Measurements from ENCODE around the gene HSD3B1.
"Not testable (repeated sequence)": the region's sequence is repeated elsewhere in the genome, so short reads cannot be mapped to it uniquely, and the experiment has no call there.

The HSD3B1 gene

DNA sequence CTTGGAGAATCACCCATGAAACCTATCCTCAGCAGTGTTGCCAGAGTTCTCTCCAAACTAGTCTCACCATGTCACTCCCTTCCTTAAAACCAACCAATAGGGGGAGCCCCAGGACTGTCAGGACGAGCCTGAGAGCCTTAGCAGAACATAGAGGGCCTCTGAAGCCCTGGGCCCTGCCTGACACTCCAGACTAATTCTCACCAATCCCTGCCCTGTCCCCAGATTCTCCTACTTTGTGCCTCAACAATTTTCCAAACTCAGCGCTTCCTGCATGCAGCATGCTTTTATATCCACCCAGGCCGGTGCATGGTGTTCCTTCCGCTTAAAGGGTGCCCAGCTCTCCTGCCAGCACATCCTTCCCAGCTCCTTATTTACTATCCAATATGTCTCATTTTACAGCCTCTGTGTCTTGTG, 42.7 kb downstream of the HSD3B1 start:
- no peak overlapping the region for H3K4me2 ChIP-seq (ENCODE audit: low read length)
- H3K79me2 ChIP-seq (ENCODE audit: insufficient read depth, low read length) = no peaks in the 10 kb centered on the region
- H2AFZ ChIP-seq (ENCODE audit: low read length) = no peak overlapping the region
- no peaks in the 10 kb centered on the region for H3K9me2 ChIP-seq (ENCODE audit: low read depth, low read length)
- no peaks in the 10 kb centered on the region for H3K4me1 ChIP-seq (ENCODE audit: insufficient read depth, low read length, severe bottlenecking)
- H3K4me3 ChIP-seq (ENCODE audit: low read depth, low read length, poor library complexity, severe bottlenecking) = no peak overlapping the region
- H3K9ac ChIP-seq (ENCODE audit: low read length) = no peak overlapping the region
- no peaks in the 10 kb centered on the region for H3K36me3 ChIP-seq (ENCODE audit: insufficient read depth, low read length)
- H3K27me3 ChIP-seq (ENCODE audit: insufficient read depth, low read length) = no peaks in the 10 kb centered on the region
- H3F3A ChIP-seq (ENCODE audit: insufficient read depth, low read length) = no peaks in the 10 kb centered on the region
- no peaks in the 10 kb centered on the region for H3K9me3 ChIP-seq (ENCODE audit: low read length)
- no peak for TF ChIP-seq EZH2 (IDR thresholded peaks at IDR 0.05; ENCODE audit: borderline replicate concordance, low read length)
- TF ChIP-seq, protein P1, sequence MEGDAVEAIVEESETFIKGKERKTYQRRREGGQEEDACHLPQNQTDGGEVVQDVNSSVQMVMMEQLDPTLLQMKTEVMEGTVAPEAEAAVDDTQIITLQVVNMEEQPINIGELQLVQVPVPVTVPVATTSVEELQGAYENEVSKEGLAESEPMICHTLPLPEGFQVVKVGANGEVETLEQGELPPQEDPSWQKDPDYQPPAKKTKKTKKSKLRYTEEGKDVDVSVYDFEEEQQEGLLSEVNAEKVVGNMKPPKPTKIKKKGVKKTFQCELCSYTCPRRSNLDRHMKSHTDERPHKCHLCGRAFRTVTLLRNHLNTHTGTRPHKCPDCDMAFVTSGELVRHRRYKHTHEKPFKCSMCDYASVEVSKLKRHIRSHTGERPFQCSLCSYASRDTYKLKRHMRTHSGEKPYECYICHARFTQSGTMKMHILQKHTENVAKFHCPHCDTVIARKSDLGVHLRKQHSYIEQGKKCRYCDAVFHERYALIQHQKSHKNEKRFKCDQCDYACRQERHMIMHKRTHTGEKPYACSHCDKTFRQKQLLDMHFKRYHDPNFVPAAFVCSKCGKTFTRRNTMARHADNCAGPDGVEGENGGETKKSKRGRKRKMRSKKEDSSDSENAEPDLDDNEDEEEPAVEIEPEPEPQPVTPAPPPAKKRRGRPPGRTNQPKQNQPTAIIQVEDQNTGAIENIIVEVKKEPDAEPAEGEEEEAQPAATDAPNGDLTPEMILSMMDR (IDR thresholded peaks at IDR 0.05; ENCODE audit: low read length) = peak; percentile 59
- no peaks in the 10 kb centered on the region for H4K20me1 ChIP-seq (ENCODE audit: insufficient read depth, low read length)
- no peak overlapping the region for H3K27ac ChIP-seq (ENCODE audit: low read depth, low read length, poor library complexity, severe bottlenecking)

DNA sequence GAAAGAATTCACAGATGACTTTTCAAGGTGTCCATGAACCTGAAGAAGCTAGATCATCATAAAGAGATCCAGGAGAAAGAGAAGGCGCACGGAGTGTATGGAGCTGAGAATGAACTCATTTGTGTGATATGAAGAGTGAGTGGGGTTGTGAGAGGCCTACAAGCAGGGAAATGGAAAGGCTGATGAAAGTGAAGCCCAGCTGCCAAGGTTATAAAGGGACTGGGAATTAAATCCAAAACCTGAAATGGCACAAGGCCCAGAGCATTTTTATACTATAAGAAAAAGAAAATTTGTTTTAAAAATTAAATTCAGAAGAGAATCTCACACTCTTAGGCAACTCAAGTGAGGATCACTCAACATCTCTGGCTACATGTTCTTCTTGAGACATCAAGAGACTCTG, 43.4 kb downstream of the HSD3B1 start:
- Histone ChIP-seq H3K9me2 (ENCODE audit: low read depth, low read length) (no peaks in the 10 kb centered on the region), H3K9me3 (ENCODE audit: low read length) (no peaks in the 10 kb centered on the region), H4K20me1 (ENCODE audit: insufficient read depth, low read length) (no peaks in the 10 kb centered on the region), H3K27me3 (ENCODE audit: insufficient read depth, low read length) (no peaks in the 10 kb centered on the region), H3K4me3 (ENCODE audit: low read depth, low read length, poor library complexity, severe bottlenecking) (no peak overlapping the region), H3F3A (ENCODE audit: insufficient read depth, low read length) (no peaks in the 10 kb centered on the region), H3K36me3 (ENCODE audit: insufficient read depth, low read length) (no peaks in the 10 kb centered on the region), H3K9ac (ENCODE audit: low read length) (no peak overlapping the region), H3K4me2 (ENCODE audit: low read length) (no peak overlapping the region), H2AFZ (ENCODE audit: low read length) (no peak overlapping the region), H3K27ac (ENCODE audit: low read depth, low read length, poor library complexity, severe bottlenecking) (no peak overlapping the region), H3K4me1 (ENCODE audit: insufficient read depth, low read length, severe bottlenecking) (no peaks in the 10 kb centered on the region), H3K79me2 (ENCODE audit: insufficient read depth, low read length) (no peaks in the 10 kb centered on the region)
- no peak for TF ChIP-seq EZH2 (IDR thresholded peaks at IDR 0.05; ENCODE audit: borderline replicate concordance, low read length)
- TF ChIP-seq, protein P1 (IDR thresholded peaks at IDR 0.05; ENCODE audit: low read length) = no peak

GRCh38 chr1:119551218-119551617, 44.2 kb downstream of the HSD3B1 start:
- H4K20me1 ChIP-seq (ENCODE audit: insufficient read depth, low read length) = no peaks in the 10 kb centered on the region
- no peaks in the 10 kb centered on the region for H3K4me1 ChIP-seq (ENCODE audit: insufficient read depth, low read length, severe bottlenecking)
- no peaks in the 10 kb centered on the region for H3K9me2 ChIP-seq (ENCODE audit: low read depth, low read length)
- H3K36me3 ChIP-seq (ENCODE audit: insufficient read depth, low read length) = no peaks in the 10 kb centered on the region
- no peak overlapping the region for H2AFZ ChIP-seq (ENCODE audit: low read length)
- no peak overlapping the region for H3K4me3 ChIP-seq (ENCODE audit: low read depth, low read length, poor library complexity, severe bottlenecking)
- H3K79me2 ChIP-seq (ENCODE audit: insufficient read depth, low read length) = no peaks in the 10 kb centered on the region
- no peak overlapping the region for H3K27ac ChIP-seq (ENCODE audit: low read depth, low read length, poor library complexity, severe bottlenecking)
- no peak overlapping the region for H3K4me2 ChIP-seq (ENCODE audit: low read length)
- TF ChIP-seq, protein P1 (IDR thresholded peaks at IDR 0.05; ENCODE audit: low read length) = no peak
- no peak for TF ChIP-seq EZH2 (IDR thresholded peaks at IDR 0.05; ENCODE audit: borderline replicate concordance, low read length)
- H3F3A ChIP-seq (ENCODE audit: insufficient read depth, low read length) = no peaks in the 10 kb centered on the region
- H3K9ac ChIP-seq (ENCODE audit: low read length) = no peak overlapping the region
- H3K27me3 ChIP-seq (ENCODE audit: insufficient read depth, low read length) = no peaks in the 10 kb centered on the region
- no peaks in the 10 kb centered on the region for H3K9me3 ChIP-seq (ENCODE audit: low read length)

GRCh38 chr1:119552656-119553055, 45.6 kb downstream of the HSD3B1 start:
- not testable (repeated sequence) for H3K9ac ChIP-seq (ENCODE audit: low read length); H2AFZ ChIP-seq (ENCODE audit: low read length); H3K9me2 ChIP-seq (ENCODE audit: low read depth, low read length); H3K4me2 ChIP-seq (ENCODE audit: low read length); H3K27ac ChIP-seq (ENCODE audit: low read depth, low read length, poor library complexity, severe bottlenecking); H3K9me3 ChIP-seq (ENCODE audit: low read length); H4K20me1 ChIP-seq (ENCODE audit: insufficient read depth, low read length); H3K36me3 ChIP-seq (ENCODE audit: insufficient read depth, low read length); H3K4me3 ChIP-seq (ENCODE audit: low read depth, low read length, poor library complexity, severe bottlenecking); H3K4me1 ChIP-seq (ENCODE audit: insufficient read depth, low read length, severe bottlenecking); H3K79me2 ChIP-seq (ENCODE audit: insufficient read depth, low read length); H3F3A ChIP-seq (ENCODE audit: insufficient read depth, low read length); H3K27me3 ChIP-seq (ENCODE audit: insufficient read depth, low read length)

- H3K4me3 ChIP-seq (ENCODE audit: low read depth, low read length, poor library complexity, severe bottlenecking); H3K27ac ChIP-seq (ENCODE audit: low read depth, low read length, poor library complexity, severe bottlenecking); H3K4me2 ChIP-seq (ENCODE audit: low read length); H3K79me2 ChIP-seq (ENCODE audit: insufficient read depth, low read length); H3K9ac ChIP-seq (ENCODE audit: low read length); H3K36me3 ChIP-seq (ENCODE audit: insufficient read depth, low read length); H3K4me1 ChIP-seq (ENCODE audit: insufficient read depth, low read length, severe bottlenecking); H3K27me3 ChIP-seq (ENCODE audit: insufficient read depth, low read length); H3K9me2 ChIP-seq (ENCODE audit: low read depth, low read length); H2AFZ ChIP-seq (ENCODE audit: low read length); H4K20me1 ChIP-seq (ENCODE audit: insufficient read depth, low read length); H3F3A ChIP-seq (ENCODE audit: insufficient read depth, low read length); H3K9me3 ChIP-seq (ENCODE audit: low read length): not testable (repeated sequence)
Observed at GRCh38 chr1:119553302-119554071, 46.5 kb downstream of the HSD3B1 start.

All from OCI-LY1 (cell line).